ENCODE data around the gene SCN1B. TPM values are rescaled to one million over a fixed set of nuclear protein-coding genes. Genes with fewer than 3 reads are reported as not detected.
A peak's percentile ranks its signal among the peaks of the same experiment; 100 is the strongest.

The SCN1B gene
- total and polyA plus RNA-seq, 2 of the 13 experiments (the other 11 are each of a cell fraction or from before 2014, with no cell fraction given) = 2.7 to 20.1 TPM

- TF ChIP-seq, protein P1, sequence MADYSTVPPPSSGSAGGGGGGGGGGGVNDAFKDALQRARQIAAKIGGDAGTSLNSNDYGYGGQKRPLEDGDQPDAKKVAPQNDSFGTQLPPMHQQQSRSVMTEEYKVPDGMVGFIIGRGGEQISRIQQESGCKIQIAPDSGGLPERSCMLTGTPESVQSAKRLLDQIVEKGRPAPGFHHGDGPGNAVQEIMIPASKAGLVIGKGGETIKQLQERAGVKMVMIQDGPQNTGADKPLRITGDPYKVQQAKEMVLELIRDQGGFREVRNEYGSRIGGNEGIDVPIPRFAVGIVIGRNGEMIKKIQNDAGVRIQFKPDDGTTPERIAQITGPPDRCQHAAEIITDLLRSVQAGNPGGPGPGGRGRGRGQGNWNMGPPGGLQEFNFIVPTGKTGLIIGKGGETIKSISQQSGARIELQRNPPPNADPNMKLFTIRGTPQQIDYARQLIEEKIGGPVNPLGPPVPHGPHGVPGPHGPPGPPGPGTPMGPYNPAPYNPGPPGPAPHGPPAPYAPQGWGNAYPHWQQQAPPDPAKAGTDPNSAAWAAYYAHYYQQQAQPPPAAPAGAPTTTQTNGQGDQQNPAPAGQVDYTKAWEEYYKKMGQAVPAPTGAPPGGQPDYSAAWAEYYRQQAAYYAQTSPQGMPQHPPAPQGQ (CRISPR knock-in tag; IDR thresholded peaks at IDR 0.05; ENCODE audit: borderline replicate concordance) = no peak
- TF ChIP-seq, protein P2, sequence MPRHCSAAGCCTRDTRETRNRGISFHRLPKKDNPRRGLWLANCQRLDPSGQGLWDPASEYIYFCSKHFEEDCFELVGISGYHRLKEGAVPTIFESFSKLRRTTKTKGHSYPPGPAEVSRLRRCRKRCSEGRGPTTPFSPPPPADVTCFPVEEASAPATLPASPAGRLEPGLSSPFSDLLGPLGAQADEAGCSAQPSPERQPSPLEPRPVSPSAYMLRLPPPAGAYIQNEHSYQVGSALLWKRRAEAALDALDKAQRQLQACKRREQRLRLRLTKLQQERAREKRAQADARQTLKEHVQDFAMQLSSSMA (CRISPR knock-in tag; IDR thresholded peaks at IDR 0.05) = 0 out of 2 replicates have a peak, but pooled peaks have one; percentile 46
- TF ChIP-seq SRSF9 (IDR thresholded peaks at IDR 0.05; ENCODE audit: borderline replicate concordance, insufficient read depth, low read depth, low read length, poor library complexity, severe bottlenecking) (no peak), TCF7 (IDR thresholded peaks at IDR 0.05; ENCODE audit: low read depth) (no peak), ZNF256 (CRISPR knock-in tag; conservative IDR thresholded peaks at IDR 0.05) (no peak), ERF (CRISPR knock-in tag; IDR thresholded peaks at IDR 0.05) (peak; percentile 68; the same call in 1 of the 2 replicates), SMARCE1 (IDR thresholded peaks at IDR 0.05; ENCODE audit: borderline replicate concordance) (no peak), KMT2B (CRISPR knock-in tag; IDR thresholded peaks at IDR 0.05) (no peak), AHR (CRISPR knock-in tag; IDR thresholded peaks at IDR 0.05) (0 out of 2 replicates have a peak, but pooled peaks have one; percentile 25), ZBTB8A (CRISPR knock-in tag; IDR thresholded peaks at IDR 0.05; ENCODE audit: borderline replicate concordance, low read depth) (no peak), ZNF788 (CRISPR knock-in tag; IDR thresholded peaks at IDR 0.05; ENCODE audit: borderline replicate concordance) (no peak), BORCS8-MEF2B (CRISPR knock-in tag; IDR thresholded peaks at IDR 0.05) (no peak), SRY (CRISPR knock-in tag; IDR thresholded peaks at IDR 0.05) (no peak), ZNF280D (CRISPR knock-in tag; IDR thresholded peaks at IDR 0.05) (no peak; the same call in 1 of the 2 replicates), EHMT2 (IDR thresholded peaks at IDR 0.05; ENCODE audit: borderline replicate concordance, low read depth, low read length) (no peak)
- TF ChIP-seq, protein P3, sequence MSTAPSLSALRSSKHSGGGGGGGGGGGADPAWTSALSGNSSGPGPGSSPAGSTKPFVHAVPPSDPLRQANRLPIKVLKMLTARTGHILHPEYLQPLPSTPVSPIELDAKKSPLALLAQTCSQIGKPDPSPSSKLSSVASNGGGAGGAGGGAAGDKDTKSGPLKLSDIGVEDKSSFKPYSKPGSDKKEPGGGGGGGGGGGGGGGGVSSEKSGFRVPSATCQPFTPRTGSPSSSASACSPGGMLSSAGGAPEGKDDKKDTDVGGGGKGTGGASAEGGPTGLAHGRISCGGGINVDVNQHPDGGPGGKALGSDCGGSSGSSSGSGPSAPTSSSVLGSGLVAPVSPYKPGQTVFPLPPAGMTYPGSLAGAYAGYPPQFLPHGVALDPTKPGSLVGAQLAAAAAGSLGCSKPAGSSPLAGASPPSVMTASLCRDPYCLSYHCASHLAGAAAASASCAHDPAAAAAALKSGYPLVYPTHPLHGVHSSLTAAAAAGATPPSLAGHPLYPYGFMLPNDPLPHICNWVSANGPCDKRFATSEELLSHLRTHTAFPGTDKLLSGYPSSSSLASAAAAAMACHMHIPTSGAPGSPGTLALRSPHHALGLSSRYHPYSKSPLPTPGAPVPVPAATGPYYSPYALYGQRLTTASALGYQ (CRISPR knock-in tag; IDR thresholded peaks at IDR 0.05) = no peak
- TF ChIP-seq, protein P4, sequence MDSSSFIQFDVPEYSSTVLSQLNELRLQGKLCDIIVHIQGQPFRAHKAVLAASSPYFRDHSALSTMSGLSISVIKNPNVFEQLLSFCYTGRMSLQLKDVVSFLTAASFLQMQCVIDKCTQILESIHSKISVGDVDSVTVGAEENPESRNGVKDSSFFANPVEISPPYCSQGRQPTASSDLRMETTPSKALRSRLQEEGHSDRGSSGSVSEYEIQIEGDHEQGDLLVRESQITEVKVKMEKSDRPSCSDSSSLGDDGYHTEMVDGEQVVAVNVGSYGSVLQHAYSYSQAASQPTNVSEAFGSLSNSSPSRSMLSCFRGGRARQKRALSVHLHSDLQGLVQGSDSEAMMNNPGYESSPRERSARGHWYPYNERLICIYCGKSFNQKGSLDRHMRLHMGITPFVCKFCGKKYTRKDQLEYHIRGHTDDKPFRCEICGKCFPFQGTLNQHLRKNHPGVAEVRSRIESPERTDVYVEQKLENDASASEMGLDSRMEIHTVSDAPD (CRISPR knock-in tag; IDR thresholded peaks at IDR 0.05) = 0 out of 2 replicates have a peak, but pooled peaks have one; percentile 30
Measured at GRCh38 chr19:34999498-35000337, 30.6 kb upstream of the SCN1B start, which contains the start of gene GRAMD1A (continued).
